MCF 10A (cell line): ENCODE results near the gene SDK1. TPM values are rescaled to one million over a fixed set of nuclear protein-coding genes. Genes with fewer than 3 reads are reported as not detected.

Experiments
- BruUV-seq: library from RNA; stranded (reverse); fragments of 400-500 nt; replicated peaks from 2 replicates; lab custom pipeline; 2021; lab: Mats Ljungman, UMichigan
- CTCF ChIA-PET: fragments of 300-600 bp; sonication (Branson Sonifier 250); formaldehyde crosslinking; extraction: SDS; loops from one replicate; lab custom pipeline; 2021; ENCODE audit warnings: antibody characterized with exemption, inconsistent platforms; lab: Yijun Ruan, JAX
- POLR2A ChIA-PET: fragments of 300-600, 350-650 bp; sonication (Branson Sonifier 250); formaldehyde crosslinking; extraction: SDS; loops from one replicate; lab custom pipeline; 2020; ENCODE audit warnings: antibody characterized with exemption, inconsistent platforms; lab: Yijun Ruan, JAX
- DNase-seq: peaks from one replicate; pipeline ENCODE4 v3.0.0-alpha.2; 2018; ENCODE audit not compliant: unreplicated experiment
- H3K27ac Mint-ChIP-seq: one replicate; pipeline ENCODE4 v1.8.0; 2022; ENCODE audit warnings: mild to moderate bottlenecking, low read depth, mixed read lengths; ENCODE audit not compliant: unreplicated experiment
- H3K27me3 Mint-ChIP-seq: one replicate; pipeline ENCODE4 v1.8.0; 2022; ENCODE audit warnings: mixed read lengths; ENCODE audit not compliant: insufficient read depth, unreplicated experiment
- H3K36me3 Mint-ChIP-seq: one replicate; pipeline ENCODE4 v1.8.0; 2022; ENCODE audit warnings: mild to moderate bottlenecking, moderate library complexity, mixed read lengths; ENCODE audit not compliant: insufficient read depth, unreplicated experiment
- H3K4me1 Mint-ChIP-seq: one replicate; pipeline ENCODE4 v1.8.0; 2022; ENCODE audit warnings: mixed read lengths; ENCODE audit not compliant: insufficient read depth, unreplicated experiment
- H3K4me3 Mint-ChIP-seq: one replicate; pipeline ENCODE4 v1.8.0; 2022; ENCODE audit warnings: mild to moderate bottlenecking, moderate library complexity, mixed read lengths; ENCODE audit not compliant: unreplicated experiment
- H3K9me3 Mint-ChIP-seq: one replicate; pipeline ENCODE4 v1.8.0; 2022; ENCODE audit warnings: mixed read lengths; ENCODE audit not compliant: unreplicated experiment
- CTCF ChIP-seq: fragments of 200-600 bp; IDR thresholded peaks from one replicate; pipeline ENCODE4 v1.8.0; 2022; ENCODE audit warnings: antibody characterized with exemption, mild to moderate bottlenecking; ENCODE audit not compliant: unreplicated experiment
- intact Hi-C: fragments of 100-400 bp; cut with micrococcal nuclease; formaldehyde crosslinking; loops from 2 replicates; pipeline ENCODE4 v1.14.1; 2022
- total RNA-seq: library from RNA; stranded (reverse); gene quantifications from 2 replicates; pipeline ENCODE4 v1.2.3, GENCODE V29; 2022

The SDK1 gene
- total RNA-seq, 1 experiment from 2014 or later: 3.3 TPM

- BruUV-seq: no TSS peak
Measured at GRCh38 chr7:4108951-4109350, 807.9 kb downstream of the SDK1 start.

GRCh38 chr7:4109481-4110110, 808.5 kb downstream of the SDK1 start:
- no peaks in the 10 kb centered on the region for H3K4me1 Mint-ChIP-seq
- no TSS peak for BruUV-seq
- H3K27me3 Mint-ChIP-seq: no peaks in the 10 kb centered on the region
- no peak for DNase-seq
- CTCF ChIA-PET: no interaction called here
- POLR2A ChIA-PET: no interaction called here
- H3K9me3 Mint-ChIP-seq: no peaks in the 10 kb centered on the region
- TF ChIP-seq CTCF: no peak
- H3K36me3 Mint-ChIP-seq: no peaks in the 10 kb centered on the region
- no peak overlapping the region for H3K27ac Mint-ChIP-seq
- intact Hi-C loops: no loop called here
- H3K4me3 Mint-ChIP-seq: no peak overlapping the region

More at GRCh38 chr7:4108951-4109350, 807.9 kb downstream of the SDK1 start:
- no peak overlapping the region for H3K27ac Mint-ChIP-seq
- DNase-seq: no peak
- H3K4me1 Mint-ChIP-seq: no peaks in the 10 kb centered on the region
- H3K36me3 Mint-ChIP-seq: no peaks in the 10 kb centered on the region
- no peak overlapping the region for H3K4me3 Mint-ChIP-seq
- CTCF ChIA-PET: interaction anchor here (1.0 to 1.1 kb wide), 2 partner anchors 24 to 26 kb away, joined by 3 read pairs; no protein-coding TSS in a partner anchor
- H3K27me3 Mint-ChIP-seq: no peaks in the 10 kb centered on the region
- TF ChIP-seq CTCF: no peak
- POLR2A ChIA-PET: no interaction called here
- no peaks in the 10 kb centered on the region for H3K9me3 Mint-ChIP-seq
- intact Hi-C loops: no loop called here

- Mint-ChIP-seq H3K4me1 (no peaks in the 10 kb centered on the region), H3K9me3 (peaks cover 4% of the 10 kb centered on the region), H3K4me3 (no peak overlapping the region), H3K36me3 (no peaks in the 10 kb centered on the region), H3K27ac (no peak overlapping the region), H3K27me3 (no peaks in the 10 kb centered on the region)
- CTCF ChIA-PET: no interaction called here
- BruUV-seq: no TSS peak
- intact Hi-C loops: no loop called here
- no peak for TF ChIP-seq CTCF
- POLR2A ChIA-PET: no interaction called here
- DNase-seq: no peak
Measured at GRCh38 chr7:4110438-4110837, 809.4 kb downstream of the SDK1 start.

GRCh38 chr7:4111166-4111565, 810.1 kb downstream of the SDK1 start:
- Mint-ChIP-seq H3K4me3 (no peak overlapping the region), H3K36me3 (no peaks in the 10 kb centered on the region), H3K9me3 (peaks cover 10% of the 10 kb centered on the region), H3K4me1 (no peaks in the 10 kb centered on the region), H3K27me3 (no peaks in the 10 kb centered on the region), H3K27ac (no peak overlapping the region)
- BruUV-seq: no TSS peak
- ChIA-PET CTCF (interaction anchor here (0.6 kb wide), 1 partner anchor 40 kb away, joined by 3 read pairs; no protein-coding TSS in a partner anchor), POLR2A (no interaction called here)
- intact Hi-C loops: no loop called here
- DNase-seq: no peak
- TF ChIP-seq CTCF: no peak
